OCI-LY7 (cell line): ENCODE data around the gene CTBP1.

Source experiments
- CTCF ChIP-seq: fragments of 200-600 bp; sonication (generic); conservative IDR thresholded peaks from 2 replicates; pipeline ENCODE4 v1.5.1; 2014; ENCODE audit warnings: mild to moderate bottlenecking, antibody characterized with exemption, low read length, moderate library complexity, mixed read lengths
- EZH2phosphoT487 ChIP-seq: fragments of 200-600 bp; sonication (generic); IDR thresholded peaks from 2 replicates; pipeline ENCODE4 v1.6.1; 2018; ENCODE audit warnings: low read depth, borderline replicate concordance, mild to moderate bottlenecking, mixed run types, antibody characterized with exemption, low read length, moderate library complexity, mixed read lengths

- no peak for TF ChIP-seq CTCF
- TF ChIP-seq EZH2phosphoT487: no peak
Measured at GRCh38 chr4:1178300-1179088, 70.4 kb downstream of the CTBP1 start.
